ENCODE measurements around the gene CORO6.

Gene CORO6

GRCh38 chr17:29575511-29576213 is 47.0 kb downstream of the CORO6 start:
- DNase-seq: no peak

GRCh38 chr17:29574732-29575510 is 47.8 kb downstream of the CORO6 start:
- no peak for DNase-seq

GRCh38 chr17:29573871-29574731 is 48.6 kb downstream of the CORO6 start:
- DNase-seq: no peak

GRCh38 chr17:29573558-29573869 is 49.2 kb downstream of the CORO6 start:
- DNase-seq: no peak

- DNase-seq: no peak
Observed at GRCh38 chr17:29572691-29573557, 49.8 kb downstream of the CORO6 start.

GRCh38 chr17:29571883-29572681 is 50.6 kb downstream of the CORO6 start:
- no peak for DNase-seq

- DNase-seq: no peak
Observed at GRCh38 chr17:29571486-29571882, 51.2 kb downstream of the CORO6 start.

- DNase-seq: no peak
Observed at GRCh38 chr17:29570521-29570920, 52.2 kb downstream of the CORO6 start.

- no peak for DNase-seq
Observed at GRCh38 chr17:29569245-29569950, 53.3 kb downstream of the CORO6 start.

- peak; percentile 64 for DNase-seq
Observed at GRCh38 chr17:29568331-29569244, 54.1 kb downstream of the CORO6 start, which contains the start of gene TP53I13. Gene TP53I13 (plus strand): TSS chr17:29568701. CDS start chr17:29568759, 58 bp downstream.

- peak; percentile 49 for DNase-seq
Observed at GRCh38 chr17:29567554-29568330, 55.0 kb downstream of the CORO6 start.

GRCh38 chr17:29567304-29567553 is 55.5 kb downstream of the CORO6 start:
- no peak for DNase-seq

GRCh38 chr17:29566473-29567303 is 56.0 kb downstream of the CORO6 start, which contains the start of gene ABHD15:
Gene ABHD15 (minus strand): TSS chr17:29567037. CDS start chr17:29566966, 71 bp downstream.
- peak; percentile 41 for DNase-seq

GRCh38 chr17:29565643-29566472 is 56.9 kb downstream of the CORO6 start:
- peak; percentile 24 for DNase-seq
